Trophoblast cell (in vitro differentiated cells and primary cell): ENCODE measurements around the gene SLC9A6.

Experiments
- DNase-seq, 2 donors: peaks; one replicate each; pipeline ENCODE4 v3.0.0-alpha.2; 2016
- H2AFZ ChIP-seq: 2 replicates; pipeline ENCODE4 v1.6.1; 2013; ENCODE audit warnings: low read length, moderate library complexity, mild to moderate bottlenecking; ENCODE audit not compliant: insufficient read depth, poor library complexity
- H2AK5ac ChIP-seq: 2 replicates; pipeline ENCODE4 v1.6.1; 2013; ENCODE audit warnings: mild to moderate bottlenecking, low read length
- H2BK120ac ChIP-seq: 2 replicates; pipeline ENCODE4 v1.6.1; 2013; ENCODE audit warnings: low read length, mild to moderate bottlenecking, moderate library complexity; ENCODE audit not compliant: insufficient read depth, poor library complexity
- H2BK12ac ChIP-seq: 2 replicates; pipeline ENCODE4 v1.6.1; 2013; ENCODE audit warnings: mild to moderate bottlenecking, low read length, moderate library complexity
- H2BK5ac ChIP-seq: 2 replicates; pipeline ENCODE4 v1.6.1; 2013; ENCODE audit warnings: low read length, low read depth, moderate library complexity, mild to moderate bottlenecking; ENCODE audit not compliant: poor library complexity
- H3K14ac ChIP-seq: 2 replicates; pipeline ENCODE4 v1.6.1; 2013; ENCODE audit warnings: mild to moderate bottlenecking, low read length
- H3K18ac ChIP-seq: 2 replicates; pipeline ENCODE4 v1.6.1; 2013; ENCODE audit warnings: mild to moderate bottlenecking, low read length
- H3K23ac ChIP-seq: 2 replicates; pipeline ENCODE4 v1.6.1; 2013; ENCODE audit warnings: low read length
- H3K27ac ChIP-seq: 2 replicates; pipeline ENCODE4 v1.5.1; 2013; ENCODE audit warnings: low read depth, mild to moderate bottlenecking, inconsistent platforms, low read length, moderate library complexity
- H3K27me3 ChIP-seq: 2 replicates; pipeline ENCODE4 v1.6.1; 2013; ENCODE audit warnings: inconsistent platforms, mild to moderate bottlenecking, low read length, moderate library complexity; ENCODE audit not compliant: insufficient read depth
- H3K36me3 ChIP-seq, 2 experiments: 1 replicate in 1 of 2; 2 replicates in 1 of 2; pipeline ENCODE4 v1.6.1; 2013; ENCODE audit warnings: low read length in 2 of 2, mild to moderate bottlenecking in 2 of 2, moderate library complexity in 1 of 2; ENCODE audit not compliant: insufficient read depth in 2 of 2, control insufficient read depth in 1 of 2
- H3K4ac ChIP-seq: 2 replicates; pipeline ENCODE4 v1.6.1; 2013; ENCODE audit warnings: low read depth, mild to moderate bottlenecking, low read length, moderate library complexity
- H3K4me1 ChIP-seq, 2 experiments: 1 replicate in 1 of 2; 2 replicates in 1 of 2; pipeline ENCODE4 v1.6.1; 2013; ENCODE audit warnings: low read length in 2 of 2, mild to moderate bottlenecking in 2 of 2, moderate library complexity in 1 of 2; ENCODE audit not compliant: insufficient read depth in 2 of 2, control insufficient read depth in 1 of 2
- H3K4me2 ChIP-seq: 2 replicates; pipeline ENCODE4 v1.6.1; 2013; ENCODE audit warnings: inconsistent platforms, mild to moderate bottlenecking, low read length, moderate library complexity
- H3K4me3 ChIP-seq: 2 replicates; pipeline ENCODE4 v1.5.1; 2013; ENCODE audit warnings: mild to moderate bottlenecking, low read depth, low read length, inconsistent platforms
- H3K79me1 ChIP-seq: one replicate; pipeline ENCODE4 v1.6.1; 2013; ENCODE audit warnings: low read length
- H3K79me2 ChIP-seq: 2 replicates; pipeline ENCODE4 v1.6.1; 2013; ENCODE audit warnings: low read length, mild to moderate bottlenecking; ENCODE audit not compliant: control insufficient read depth, insufficient read depth, poor library complexity
- H3K9ac ChIP-seq: 2 replicates; pipeline ENCODE4 v1.6.1; 2013; ENCODE audit warnings: mild to moderate bottlenecking, low read length
- H3K9me3 ChIP-seq: 2 replicates; pipeline ENCODE4 v1.6.1; 2013; ENCODE audit warnings: low read depth, mild to moderate bottlenecking, control low read depth, inconsistent platforms, low read length; ENCODE audit not compliant: insufficient read depth
- H4K12ac ChIP-seq: 2 replicates; pipeline ENCODE4 v1.6.1; 2013; ENCODE audit warnings: low read depth, mild to moderate bottlenecking, low read length, moderate library complexity
- H4K8ac ChIP-seq: 2 replicates; pipeline ENCODE4 v1.6.1; 2013; ENCODE audit warnings: low read depth, mild to moderate bottlenecking, low read length, moderate library complexity
- H4K91ac ChIP-seq: one replicate; pipeline ENCODE4 v1.6.1; 2013; ENCODE audit warnings: low read depth, mild to moderate bottlenecking, low read length, moderate library complexity
- WGBS: extraction: QIAGEN DNeasy Blood & Tissue Kit; methylation state at CpG from one replicate; pipeline ENCODE4 v1.1.7; 2013; ENCODE audit warnings: missing lambda C conversion rate; ENCODE audit not compliant: insufficient read length, insufficient coverage; ENCODE audit errors: extremely low coverage; 5-methylcytosine and 5-hydroxymethylcytosine counted together

Gene SLC9A6

GRCh38 chrX:136057567-136057966 lies 72.3 kb downstream of the SLC9A6 start:
- no peak overlapping the region for H3K4me2 ChIP-seq
- no peak overlapping the region for H3K9ac ChIP-seq

DNA sequence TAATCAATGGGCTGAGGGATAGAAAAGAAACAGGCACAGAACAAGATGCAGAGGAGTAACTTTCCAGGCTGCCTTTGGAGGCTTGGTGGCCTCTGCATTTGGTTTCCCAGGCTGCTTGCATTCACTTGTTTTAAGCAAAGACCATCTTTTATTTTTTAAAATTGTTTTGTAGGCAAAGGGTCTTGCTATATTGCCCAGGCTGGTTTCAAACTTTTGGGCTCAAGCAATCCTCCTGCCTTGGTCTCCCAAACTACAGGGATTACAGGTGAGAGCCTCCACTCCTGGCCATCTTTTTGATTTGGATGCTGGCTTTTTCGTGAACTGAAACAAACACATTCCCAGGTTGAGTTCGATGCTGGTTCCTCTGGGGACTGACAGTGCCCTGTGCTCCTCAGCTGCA lies 74.1 kb downstream of the SLC9A6 start:
- H4K91ac ChIP-seq = no peak overlapping the region
- H2BK12ac ChIP-seq = no peak overlapping the region
- no peak overlapping the region for H3K9ac ChIP-seq
- H2BK120ac ChIP-seq = no peak overlapping the region
- H3K4me3 ChIP-seq = no peak overlapping the region
- H3K23ac ChIP-seq = no peak overlapping the region
- no peak overlapping the region for H3K14ac ChIP-seq
- H3K4me1 ChIP-seq = no peaks in the 10 kb centered on the region
- no peak overlapping the region for H4K12ac ChIP-seq
- H3K79me2 ChIP-seq = no peaks in the 10 kb centered on the region
- H3K79me1 ChIP-seq = no peaks in the 10 kb centered on the region
- H3K27me3 ChIP-seq = no peaks in the 10 kb centered on the region
- H3K9me3 ChIP-seq = no peaks in the 10 kb centered on the region
- H4K8ac ChIP-seq = no peak overlapping the region
- no peak overlapping the region for H3K27ac ChIP-seq
- no peak for DNase-seq
- H2BK5ac ChIP-seq = no peak overlapping the region
- H3K36me3 ChIP-seq = no peaks in the 10 kb centered on the region
- no peak overlapping the region for H2AK5ac ChIP-seq
- no peak overlapping the region for H3K4me2 ChIP-seq
- no peak overlapping the region for H3K4ac ChIP-seq
- H3K18ac ChIP-seq = no peak overlapping the region
- no CpG with 5 or more reads among the region's 2 CpGs for WGBS
- no peak overlapping the region for H2AFZ ChIP-seq

More at GRCh38 chrX:136057567-136057966, 72.3 kb downstream of the SLC9A6 start:
- H3K79me2 ChIP-seq = no peaks in the 10 kb centered on the region
- H4K91ac ChIP-seq = no peak overlapping the region
- no peaks in the 10 kb centered on the region for H3K79me1 ChIP-seq
- H3K36me3 ChIP-seq = no peaks in the 10 kb centered on the region
- H3K18ac ChIP-seq = no peak overlapping the region
- H3K27ac ChIP-seq = no peak overlapping the region
- no CpG with 5 or more reads among the region's 4 CpGs for WGBS
- H2AFZ ChIP-seq = no peak overlapping the region
- no peak overlapping the region for H2AK5ac ChIP-seq
- no peak overlapping the region for H4K12ac ChIP-seq
- H3K4me1 ChIP-seq = no peaks in the 10 kb centered on the region
- no peak for DNase-seq
- no peak overlapping the region for H2BK120ac ChIP-seq
- no peak overlapping the region for H3K4ac ChIP-seq
- no peak overlapping the region for H2BK12ac ChIP-seq
- no peaks in the 10 kb centered on the region for H3K27me3 ChIP-seq
- H4K8ac ChIP-seq = no peak overlapping the region
- H2BK5ac ChIP-seq = no peak overlapping the region
- H3K4me3 ChIP-seq = no peak overlapping the region
- no peaks in the 10 kb centered on the region for H3K9me3 ChIP-seq
- no peak overlapping the region for H3K23ac ChIP-seq
- H3K14ac ChIP-seq = no peak overlapping the region

- no peak overlapping the region for H2AFZ ChIP-seq
Observed at GRCh38 chrX:136061286-136061685, 76.1 kb downstream of the SLC9A6 start.

DNA sequence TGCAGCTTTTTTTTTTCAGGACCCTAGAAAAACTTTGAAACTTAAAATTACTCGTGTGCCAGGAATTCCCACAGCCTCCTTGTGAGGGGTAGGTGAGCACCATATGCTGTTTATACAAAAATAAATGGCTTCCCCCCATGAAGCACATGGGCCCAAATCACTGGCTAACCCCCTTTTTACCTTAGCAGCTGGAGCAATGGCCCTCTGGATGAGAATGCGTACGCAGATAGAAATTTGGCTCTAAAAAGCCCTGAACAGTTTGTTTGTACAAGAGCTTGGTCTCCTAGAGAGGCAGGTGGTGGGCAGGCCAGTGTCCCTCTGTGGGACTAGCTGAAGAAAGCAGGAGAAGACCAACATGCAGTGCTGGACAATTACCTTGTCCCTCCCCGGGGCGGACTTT lies 76.5 kb downstream of the SLC9A6 start:
- no peak overlapping the region for H3K23ac ChIP-seq
- H3K36me3 ChIP-seq = no peaks in the 10 kb centered on the region
- H3K27ac ChIP-seq = no peak overlapping the region
- WGBS = no CpG with 5 or more reads among the region's 5 CpGs
- no peak overlapping the region for H4K8ac ChIP-seq
- H4K91ac ChIP-seq = no peak overlapping the region
- no peak overlapping the region for H2BK12ac ChIP-seq
- no peaks in the 10 kb centered on the region for H3K27me3 ChIP-seq
- no peak overlapping the region for H3K9ac ChIP-seq
- no peaks in the 10 kb centered on the region for H3K4me1 ChIP-seq
- no peak overlapping the region for H2AK5ac ChIP-seq
- no peak overlapping the region for H3K4me3 ChIP-seq
- no peaks in the 10 kb centered on the region for H3K9me3 ChIP-seq
- H3K79me1 ChIP-seq = no peaks in the 10 kb centered on the region
- no peak overlapping the region for H2BK120ac ChIP-seq
- no peak overlapping the region for H2BK5ac ChIP-seq
- no peak overlapping the region for H3K18ac ChIP-seq
- no peak overlapping the region for H3K4ac ChIP-seq
- no peak overlapping the region for H2AFZ ChIP-seq
- H3K14ac ChIP-seq = no peak overlapping the region
- DNase-seq = no peak
- no peak overlapping the region for H4K12ac ChIP-seq
- no peaks in the 10 kb centered on the region for H3K79me2 ChIP-seq
- H3K4me2 ChIP-seq = no peak overlapping the region

More at GRCh38 chrX:136061286-136061685, 76.1 kb downstream of the SLC9A6 start:
- no peak overlapping the region for H3K4me2 ChIP-seq
- no peak overlapping the region for H3K9ac ChIP-seq
- no peak overlapping the region for H2BK120ac ChIP-seq
- H3K36me3 ChIP-seq = no peaks in the 10 kb centered on the region
- no peak overlapping the region for H3K4me3 ChIP-seq
- no peak overlapping the region for H4K8ac ChIP-seq
- H2BK12ac ChIP-seq = no peak overlapping the region
- H2AK5ac ChIP-seq = no peak overlapping the region
- no peak overlapping the region for H3K27ac ChIP-seq
- H3K9me3 ChIP-seq = no peaks in the 10 kb centered on the region
- no peak overlapping the region for H3K23ac ChIP-seq
- H3K4me1 ChIP-seq = no peaks in the 10 kb centered on the region
- no peak overlapping the region for H4K12ac ChIP-seq
- H3K4ac ChIP-seq = no peak overlapping the region
- H4K91ac ChIP-seq = no peak overlapping the region
- no peak for DNase-seq
- H2BK5ac ChIP-seq = no peak overlapping the region
- no peaks in the 10 kb centered on the region for H3K79me2 ChIP-seq
- no peak overlapping the region for H3K18ac ChIP-seq
- H3K14ac ChIP-seq = no peak overlapping the region
- WGBS = no CpG with 5 or more reads among the region's 8 CpGs
- no peaks in the 10 kb centered on the region for H3K27me3 ChIP-seq
- H3K79me1 ChIP-seq = no peaks in the 10 kb centered on the region
